UCSD-AML1 (cell line): ENCODE measurements around the gene OAT.
"Not testable (repeated sequence)": the region's sequence is repeated elsewhere in the genome, so short reads cannot be mapped to it uniquely, and the experiment has no call there.

Experiments
- DNase-seq: peaks from one replicate; lab custom pipeline; 2025; ENCODE audit not compliant: unreplicated experiment; lab: John Stamatoyannopoulos, UW

OAT gene

GRCh38 chr10:124447751-124448466 lies 29.2 kb upstream of the OAT start:
- DNase-seq: no peak

GRCh38 chr10:124446830-124447750 lies 28.4 kb upstream of the OAT start:
- no peak for DNase-seq

GRCh38 chr10:124441694-124442093 lies 23.0 kb upstream of the OAT start:
- DNase-seq: not testable (repeated sequence)

GRCh38 chr10:124436191-124436638 lies 17.5 kb upstream of the OAT start:
- no peak for DNase-seq

- not testable (repeated sequence) for DNase-seq
Observed at GRCh38 chr10:124435683-124436082, 17.0 kb upstream of the OAT start.

- no peak for DNase-seq
Observed at GRCh38 chr10:124433461-124433860, 14.7 kb upstream of the OAT start.

- no peak for DNase-seq
Observed at GRCh38 chr10:124430077-124430476, 11.4 kb upstream of the OAT start.

GRCh38 chr10:124429576-124429975 lies 10.9 kb upstream of the OAT start:
- DNase-seq: no peak

GRCh38 chr10:124428207-124428777 lies 9.6 kb upstream of the OAT start:
- DNase-seq: no peak

GRCh38 chr10:124425227-124425962 lies 6.7 kb upstream of the OAT start:
- no peak for DNase-seq

GRCh38 chr10:124423813-124424212 lies 5.1 kb upstream of the OAT start:
- no peak for DNase-seq

GRCh38 chr10:124422742-124423141 lies 4.0 kb upstream of the OAT start:
- no peak for DNase-seq

- DNase-seq: no peak
Observed at GRCh38 chr10:124420254-124420653, 1.5 kb upstream of the OAT start.

- no peak for DNase-seq
Observed at GRCh38 chr10:124419635-124420034, 912 bp upstream of the OAT start.

- peak; percentile 75 for DNase-seq
Observed at GRCh38 chr10:124417895-124418725, 613 bp downstream of the OAT start.

- DNase-seq: no peak
Observed at GRCh38 chr10:124416733-124417132, 2.0 kb downstream of the OAT start.

- DNase-seq: no peak
Observed at GRCh38 chr10:124415210-124415609, 3.5 kb downstream of the OAT start.

GRCh38 chr10:124414076-124414475 lies 4.6 kb downstream of the OAT start:
- DNase-seq: no peak

- no peak for DNase-seq
Observed at GRCh38 chr10:124409696-124410095, 9.0 kb downstream of the OAT start.

GRCh38 chr10:124408357-124408756 lies 10.4 kb downstream of the OAT start:
- DNase-seq: no peak
